Smooth muscle cell (in vitro differentiated cells): ENCODE results near the gene KBTBD7. TPM values are rescaled to one million over a fixed set of nuclear protein-coding genes. Genes with fewer than 3 reads are reported as not detected.

ENCODE experiments used
- DNase-seq: peaks from one replicate; lab custom pipeline; 2025; ENCODE audit not compliant: unreplicated experiment; lab: John Stamatoyannopoulos, UW
- H2AFZ ChIP-seq: fragments of 200-600 bp; sonication (generic); 2 replicates; pipeline ENCODE4 v1.6.0; 2016; ENCODE audit warnings: antibody characterized with exemption, low read depth, mild to moderate bottlenecking
- H3F3A ChIP-seq: fragments of 200-600 bp; sonication (generic); 2 replicates; pipeline ENCODE4 v1.6.0; 2017; ENCODE audit warnings: antibody characterized with exemption, low read depth
- H3K27ac ChIP-seq: fragments of 200-600 bp; sonication (generic); 2 replicates; pipeline ENCODE4 v1.5.1; 2016; ENCODE audit warnings: low read depth, mild to moderate bottlenecking
- H3K27me3 ChIP-seq: fragments of 200-600 bp; sonication (generic); 2 replicates; pipeline ENCODE4 v1.6.1; 2016; ENCODE audit warnings: low read depth, mild to moderate bottlenecking
- H3K36me3 ChIP-seq: fragments of 200-600 bp; sonication (generic); 2 replicates; pipeline ENCODE4 v1.5.1; 2016; ENCODE audit warnings: low read depth
- H3K4me1 ChIP-seq: fragments of 200-600 bp; sonication (generic); 2 replicates; pipeline ENCODE4 v1.5.1; 2016; ENCODE audit warnings: low read depth
- H3K4me2 ChIP-seq: fragments of 200-600 bp; sonication (generic); 2 replicates; pipeline ENCODE4 v1.6.0; 2016; ENCODE audit warnings: mild to moderate bottlenecking
- H3K4me3 ChIP-seq: fragments of 200-600 bp; sonication (generic); 2 replicates; pipeline ENCODE4 v1.5.1; 2016; ENCODE audit warnings: mild to moderate bottlenecking
- H3K79me2 ChIP-seq: fragments of 200-600 bp; sonication (generic); 2 replicates; pipeline ENCODE4 v1.6.0; 2016; ENCODE audit warnings: low read depth, mild to moderate bottlenecking
- H3K9ac ChIP-seq: fragments of 200-600 bp; sonication (generic); 2 replicates; pipeline ENCODE4 v1.6.0; 2016; ENCODE audit warnings: low read depth
- H3K9me3 ChIP-seq: fragments of 200-600 bp; sonication (generic); replicated peaks from 2 replicates; pipeline ENCODE4 v1.5.1; 2016; ENCODE audit warnings: low read depth
- H4K20me1 ChIP-seq: fragments of 200-600 bp; sonication (generic); 2 replicates; pipeline ENCODE4 v1.6.0; 2016; ENCODE audit warnings: low read depth
- CTCF ChIP-seq: fragments of 200-600 bp; sonication (generic); IDR thresholded peaks from 2 replicates; pipeline ENCODE4 v1.5.1; 2017; ENCODE audit warnings: borderline replicate concordance, mild to moderate bottlenecking, antibody characterized with exemption; ENCODE audit not compliant: insufficient read depth, poor library complexity, severe bottlenecking
- WGBS: methylation state at CpG from one replicate; pipeline ENCODE4 v1.1.7; 2016; ENCODE audit warnings: low lambda C conversion rate; 5-methylcytosine and 5-hydroxymethylcytosine counted together
- polyA plus RNA-seq: library from polyadenylated mRNA; unstranded; fragments of >200 nt; fragmentation: Nextera tagmentation; extraction: Ambion mirVana; gene quantifications from 2 replicates; pipeline ENCODE4 v1.2.1, GENCODE V29; 2016
- total RNA-seq: library from RNA; depleted of rRNA; stranded (reverse); fragments of >200 nt; gene quantifications from 2 replicates; pipeline ENCODE4 v1.2.3, GENCODE V29; 2014

KBTBD7 gene
- total and polyA plus RNA-seq, 2 experiments from 2014 or later, result 3.9 to 6.7 TPM

- H3K27me3 ChIP-seq, result no peaks in the 10 kb centered on the region
- no peaks in the 10 kb centered on the region for H3F3A ChIP-seq
- H3K79me2 ChIP-seq, result no peaks in the 10 kb centered on the region
- no peak for TF ChIP-seq CTCF
- no peak overlapping the region for H2AFZ ChIP-seq
- no peak overlapping the region for H3K4me2 ChIP-seq
- H3K9me3 ChIP-seq, result no peaks in the 10 kb centered on the region
- DNase-seq, result no peak
- H3K4me1 ChIP-seq, result no peaks in the 10 kb centered on the region
- H3K27ac ChIP-seq, result no peak overlapping the region
- no peaks in the 10 kb centered on the region for H4K20me1 ChIP-seq
- no peak overlapping the region for H3K9ac ChIP-seq
- no peak overlapping the region for H3K4me3 ChIP-seq
- H3K36me3 ChIP-seq, result no peaks in the 10 kb centered on the region
Observed at GRCh38 chr13:41212881-41213280, 18.5 kb upstream of the KBTBD7 start.

DNA sequence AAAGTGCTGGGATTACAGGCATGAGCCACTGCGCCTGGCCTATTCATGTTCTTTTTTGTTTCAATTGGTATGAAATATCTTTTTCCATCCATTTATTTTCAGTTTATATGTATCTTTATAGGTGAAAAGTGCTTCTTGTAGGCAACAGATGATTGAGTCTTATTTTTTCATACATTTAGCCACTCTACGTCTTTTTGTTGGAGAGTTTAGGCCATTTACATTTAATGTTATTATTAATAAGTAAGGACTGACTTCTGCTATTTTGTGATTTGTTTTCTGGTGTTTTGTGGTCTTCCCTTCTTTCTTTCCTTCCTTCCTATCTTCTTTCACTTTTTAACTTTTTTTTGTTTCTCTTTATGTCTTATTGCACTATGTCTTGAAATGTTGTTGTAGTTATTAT, 16.7 kb upstream of the KBTBD7 start:
- Histone ChIP-seq H3K9me3 (no peaks in the 10 kb centered on the region), H4K20me1 (no peaks in the 10 kb centered on the region), H3K9ac (no peak overlapping the region), H2AFZ (no peak overlapping the region), H3K36me3 (no peaks in the 10 kb centered on the region), H3K4me2 (no peak overlapping the region), H3K4me3 (no peak overlapping the region), H3K4me1 (no peaks in the 10 kb centered on the region), H3K79me2 (no peaks in the 10 kb centered on the region), H3K27me3 (no peaks in the 10 kb centered on the region), H3K27ac (no peak overlapping the region), H3F3A (no peaks in the 10 kb centered on the region)
- no peak for DNase-seq
- no peak for TF ChIP-seq CTCF
- 94% methylated on average over 2 of the region's 2 CpGs for WGBS

DNA sequence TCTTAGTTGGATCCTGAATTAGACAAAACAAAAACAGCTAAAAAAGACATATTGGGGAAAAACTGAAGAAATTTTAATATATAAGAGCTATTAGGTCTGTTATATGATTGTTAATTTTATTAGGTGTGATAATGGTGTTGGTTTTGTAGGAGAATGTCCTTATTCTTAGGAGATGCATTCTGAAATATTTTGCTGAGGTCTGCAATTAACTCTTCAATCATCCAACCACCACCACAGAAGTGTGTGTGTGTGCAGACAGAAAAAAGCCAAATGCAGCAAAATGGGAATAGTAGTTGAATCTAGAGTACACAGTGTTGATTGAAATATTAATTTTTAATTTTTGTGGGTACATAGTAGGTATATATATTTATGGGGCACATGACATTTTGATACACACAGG, 12.1 kb upstream of the KBTBD7 start:
- no peaks in the 10 kb centered on the region for H3K79me2 ChIP-seq
- no peaks in the 10 kb centered on the region for H3K36me3 ChIP-seq

More for the DNA sequence above, 12.1 kb upstream of the KBTBD7 start:
- no peak overlapping the region for H3K4me2 ChIP-seq
- no peaks in the 10 kb centered on the region for H3K9me3 ChIP-seq
- TF ChIP-seq CTCF, result no peak
- no peaks in the 10 kb centered on the region for H3K4me1 ChIP-seq
- H3K27me3 ChIP-seq, result no peaks in the 10 kb centered on the region
- H3F3A ChIP-seq, result no peaks in the 10 kb centered on the region
- H3K4me3 ChIP-seq, result no peak overlapping the region
- no peak overlapping the region for H2AFZ ChIP-seq
- H3K9ac ChIP-seq, result no peak overlapping the region
- H4K20me1 ChIP-seq, result no peaks in the 10 kb centered on the region
- no peak for DNase-seq
- no peak overlapping the region for H3K27ac ChIP-seq
